Right ventricle myocardium superior (tissue), 1 donor: ENCODE measurements around the gene CFAP57. TPM values are rescaled to one million over a fixed set of nuclear protein-coding genes. Genes with fewer than 3 reads are reported as not detected.
"Not testable (repeated sequence)": the region's sequence is repeated elsewhere in the genome, so short reads cannot be mapped to it uniquely, and the experiment has no call there.

ENCODE experiments used
- ATAC-seq: fragments of 200-7000 bp; cut with Tn5 transposase; one replicate; pipeline ENCODE4 v1.9.1; 2020; ENCODE audit warnings: mild to moderate bottlenecking; ENCODE audit not compliant: poor library complexity
- DNase-seq: peaks from one replicate; pipeline ENCODE4 v3.0.0-alpha.2; 2020
- intact Hi-C: fragments of 100-400 bp; cut with DNase I; formaldehyde crosslinking; loops from one replicate; pipeline ENCODE4 v1.11.2; 2022
- total RNA-seq: library from RNA; stranded (reverse); fragmentation: NEBNext Ultra II Directional; extraction: Animal tissue kit (Norgen Biotek cat#: 25700); gene quantifications from one replicate; pipeline ENCODE4 v1.2.1, GENCODE V29; 2021
- donor health status: DM: no; HTN: yes; CAD: no; lungs with severe emphysema.

CFAP57 gene
- total RNA-seq, 1 donor from 2014 or later, result not detected

- intact Hi-C loops, result no loop called here
- DNase-seq, result no peak
- ATAC-seq, result no peak
Measured at GRCh38 chr1:43165765-43166164, 6.4 kb upstream of the CFAP57 start.

GRCh38 chr1:43171312-43171875 lies 736 bp upstream of the CFAP57 start:
- no peak for DNase-seq
- intact Hi-C loops, result no loop called here

GRCh38 chr1:43172527-43172972 lies 420 bp downstream of the CFAP57 start:
- peak; percentile 99 for ATAC-seq
- intact Hi-C loops, result no loop called here

More at GRCh38 chr1:43171312-43171875, 736 bp upstream of the CFAP57 start:
- ATAC-seq, result no peak

GRCh38 chr1:43174873-43175272 lies 2.7 kb downstream of the CFAP57 start:
- no peak for ATAC-seq
- intact Hi-C loops, result no loop called here

More at GRCh38 chr1:43172527-43172972, 420 bp downstream of the CFAP57 start:
- peak; percentile 85 for DNase-seq

GRCh38 chr1:43177691-43178090 lies 5.6 kb downstream of the CFAP57 start:
- intact Hi-C loops, result no loop called here
- no peak for ATAC-seq
- no peak for DNase-seq

More at GRCh38 chr1:43174873-43175272, 2.7 kb downstream of the CFAP57 start:
- no peak for DNase-seq

GRCh38 chr1:43184388-43184787 lies 12.3 kb downstream of the CFAP57 start:
- ATAC-seq (no peak), DNase-seq (no peak)
- intact Hi-C loops, result no loop called here

GRCh38 chr1:43184995-43185394 lies 12.9 kb downstream of the CFAP57 start:
- ATAC-seq, result no peak
- intact Hi-C loops, result no loop called here
- no peak for DNase-seq

GRCh38 chr1:43188106-43188505 lies 16.0 kb downstream of the CFAP57 start:
- ATAC-seq (no peak), DNase-seq (no peak)
- intact Hi-C loops, result no loop called here

GRCh38 chr1:43194509-43194908 lies 22.4 kb downstream of the CFAP57 start:
- no peak for ATAC-seq

GRCh38 chr1:43197343-43198127 lies 25.4 kb downstream of the CFAP57 start:
- DNase-seq (no peak), ATAC-seq (no peak)
- intact Hi-C loops, result no loop called here

More at GRCh38 chr1:43194509-43194908, 22.4 kb downstream of the CFAP57 start:
- DNase-seq, result no peak
- intact Hi-C loops, result no loop called here

GRCh38 chr1:43199093-43199726 lies 27.1 kb downstream of the CFAP57 start:
- intact Hi-C loops, result no loop called here
- ATAC-seq (no peak), DNase-seq (no peak)

- DNase-seq (no peak), ATAC-seq (no peak)
- intact Hi-C loops, result no loop called here
Measured at GRCh38 chr1:43203859-43204258, 31.7 kb downstream of the CFAP57 start.

GRCh38 chr1:43204394-43204793 lies 32.3 kb downstream of the CFAP57 start:
- no peak for DNase-seq
- no peak for ATAC-seq
- intact Hi-C loops, result no loop called here

GRCh38 chr1:43205671-43206070 lies 33.5 kb downstream of the CFAP57 start:
- intact Hi-C loops, result no loop called here
- DNase-seq (no peak), ATAC-seq (no peak)

GRCh38 chr1:43206600-43207228 lies 34.6 kb downstream of the CFAP57 start:
- peak; percentile 76 for ATAC-seq
- intact Hi-C loops, result no loop called here
- DNase-seq, result no peak

- DNase-seq (no peak), ATAC-seq (no peak)
- intact Hi-C loops, result no loop called here
Measured at GRCh38 chr1:43207229-43207853, 35.2 kb downstream of the CFAP57 start.

GRCh38 chr1:43208277-43208676 lies 36.1 kb downstream of the CFAP57 start:
- ATAC-seq, intact Hi-C loops, DNase-seq: not testable (repeated sequence)

GRCh38 chr1:43214501-43215444 lies 42.6 kb downstream of the CFAP57 start:
- ATAC-seq (no peak), DNase-seq (no peak)
- intact Hi-C loops, result no loop called here
